Activated CD4-positive, alpha-beta T cell treated with anti-CD3 and anti-CD28 coated beads, Interleukin-2, amount 50 U/mL, for 1 hour (primary cell): ENCODE data around the gene FMNL3.

Experiments used
- DNase-seq: peaks from one replicate; pipeline ENCODE4 v3.0.0-alpha.2; 2020

Gene FMNL3

GRCh38 chr12:49673446-49674317 lies 33.5 kb downstream of the FMNL3 start:
- peak; percentile 26 for DNase-seq

DNA sequence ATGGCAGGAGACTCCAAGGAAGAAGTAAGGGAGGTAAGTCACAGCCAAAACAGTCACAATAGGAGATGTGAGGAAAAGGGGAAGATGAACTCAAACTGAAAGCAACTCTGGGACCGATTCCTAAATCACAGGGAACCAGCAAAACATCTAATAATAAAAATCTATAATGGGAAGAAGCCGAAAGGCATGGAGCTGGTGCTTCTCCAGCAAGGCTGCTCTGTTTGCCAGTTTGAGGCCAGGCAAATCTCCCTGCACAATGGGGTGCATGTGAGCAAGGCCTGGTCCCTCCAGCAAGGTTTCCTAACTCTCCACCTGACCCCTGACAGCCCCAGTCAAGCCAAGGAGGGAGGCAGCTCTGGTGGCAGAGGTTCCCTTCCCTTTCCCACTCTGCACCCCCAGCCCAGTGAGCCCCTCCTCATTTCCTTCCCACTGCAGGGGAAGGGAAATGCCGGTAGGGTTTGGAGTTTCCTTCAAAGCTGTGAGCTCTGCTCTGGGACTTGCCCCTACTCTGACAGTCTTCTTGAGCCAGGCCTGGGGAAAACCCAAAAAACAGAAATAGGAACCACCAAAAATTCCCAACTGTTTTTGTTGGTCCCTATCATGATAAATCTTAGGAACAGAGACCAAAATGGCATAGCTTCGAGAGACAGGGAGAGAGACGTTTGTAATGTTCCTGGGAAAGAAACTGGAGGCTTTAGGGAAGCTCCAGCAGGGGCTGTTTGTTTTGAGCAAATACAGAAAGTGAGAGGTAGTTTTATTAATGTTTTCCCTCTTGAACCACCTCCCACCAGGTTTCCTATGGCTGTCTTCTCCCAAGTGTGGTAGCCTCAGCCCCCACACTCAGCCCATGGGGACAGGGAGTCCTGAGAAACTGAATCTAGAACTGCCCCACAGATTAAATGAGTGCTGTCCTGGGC lies 34.6 kb downstream of the FMNL3 start:
- no peak for DNase-seq

DNA sequence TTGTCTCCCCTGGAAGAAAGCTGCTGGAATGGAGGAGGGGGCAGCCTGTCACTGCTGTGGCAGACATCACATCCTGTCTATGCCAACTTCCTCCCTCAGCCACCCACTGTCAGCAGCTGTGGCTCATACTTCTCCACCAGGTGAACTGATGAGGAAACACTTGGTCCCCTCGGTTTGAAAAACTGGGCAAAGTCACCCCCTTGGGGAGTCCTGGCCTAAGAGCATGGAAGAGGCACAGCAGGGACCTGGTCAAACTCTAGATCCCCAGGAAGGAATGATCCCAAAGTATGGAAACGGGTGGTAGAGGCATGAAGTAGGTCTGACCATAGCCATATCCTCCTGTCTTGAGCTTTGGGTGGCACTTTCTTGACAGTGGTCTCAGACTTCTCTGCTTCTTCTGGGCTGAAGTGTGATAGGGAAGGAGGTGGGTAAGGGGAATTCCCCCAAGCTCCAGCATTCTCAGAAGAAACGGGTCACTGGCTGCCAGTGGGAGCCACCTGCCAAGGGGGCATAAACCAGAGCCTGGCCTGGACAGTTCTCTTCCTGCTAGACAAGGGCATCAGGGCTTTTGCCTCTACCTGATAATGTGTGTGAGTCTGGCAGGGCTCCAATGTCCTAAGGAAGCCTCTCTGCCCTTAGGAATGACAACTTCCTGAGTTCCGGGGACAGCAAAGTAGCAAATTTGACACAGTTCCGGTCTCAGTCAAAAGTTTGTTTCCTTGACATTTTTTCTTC lies 36.0 kb downstream of the FMNL3 start:
- DNase-seq, result peak; percentile 56

DNA sequence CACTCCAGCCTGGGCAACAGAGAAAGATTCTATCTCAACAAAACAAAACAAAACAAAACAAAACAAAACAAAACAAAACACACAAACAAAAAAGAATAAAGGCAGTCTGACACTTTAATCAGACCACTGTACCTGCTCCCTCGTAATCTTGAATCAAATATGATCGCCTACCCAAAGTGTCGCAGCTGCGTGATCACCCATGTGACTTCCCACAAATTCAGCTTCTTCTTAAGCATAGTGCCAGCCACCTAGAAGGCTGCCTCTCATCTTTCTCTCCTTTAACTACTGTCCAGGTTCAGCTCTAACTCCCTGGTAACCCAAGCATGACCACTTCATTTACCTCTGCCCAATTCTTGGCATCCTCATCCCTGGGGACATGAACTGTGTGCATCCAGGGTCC lies 37.4 kb downstream of the FMNL3 start:
- DNase-seq, result no peak

- no peak for DNase-seq
These were observed 39.7 kb downstream of the FMNL3 start for GRCh38 chr12:49667325-49668090.

- DNase-seq, result no peak
These were observed 41.0 kb downstream of the FMNL3 start for GRCh38 chr12:49666176-49666575.

DNA sequence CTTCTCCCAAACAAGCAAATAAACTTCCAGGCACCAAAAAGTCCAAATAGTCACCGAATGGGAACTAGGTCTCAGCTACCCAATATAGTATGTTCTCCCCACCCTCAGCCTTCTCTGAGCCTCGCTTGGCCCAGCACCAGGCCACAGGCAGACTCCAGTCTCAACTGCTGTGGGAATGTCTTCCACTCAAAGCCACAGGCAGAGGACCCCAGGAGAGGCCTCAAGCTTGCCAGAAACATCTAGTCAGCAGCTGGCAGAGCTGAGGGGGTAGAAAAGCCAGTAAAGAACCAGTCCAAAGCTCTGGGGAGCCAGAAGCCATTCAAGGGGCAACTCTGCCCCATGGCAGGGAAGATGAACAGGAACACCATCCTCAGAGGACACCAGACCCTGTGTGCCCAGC lies 41.8 kb downstream of the FMNL3 start:
- no peak for DNase-seq

DNA sequence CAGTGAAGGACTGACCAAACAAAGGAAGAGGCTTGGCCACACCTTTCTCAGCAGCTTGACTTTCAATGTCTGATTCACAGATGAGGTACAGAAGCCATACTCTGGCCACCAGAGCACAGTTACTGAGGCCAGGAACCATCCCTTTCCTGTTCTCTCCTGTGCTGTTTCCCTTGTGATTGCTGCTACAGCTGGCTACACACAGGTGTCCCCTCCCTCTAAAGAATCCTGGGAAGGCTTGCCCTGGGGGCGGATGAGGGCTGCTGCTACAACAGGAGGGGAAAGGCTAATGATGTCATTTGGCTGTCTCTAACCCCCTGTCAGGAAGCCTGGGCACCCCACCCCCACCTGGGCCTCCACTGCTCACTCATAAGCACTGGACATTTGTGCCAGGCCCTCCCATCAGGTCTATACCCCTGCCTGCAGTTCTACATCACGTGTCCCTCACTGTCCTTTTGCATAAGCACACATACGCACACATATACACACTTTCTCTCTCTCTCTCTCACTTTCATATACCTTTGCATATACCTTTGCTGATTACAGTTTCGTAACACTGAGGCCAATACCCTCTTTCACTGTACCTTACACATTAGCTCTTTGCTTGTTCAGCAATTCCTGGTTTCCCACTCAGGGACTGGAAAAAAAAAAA lies 42.5 kb downstream of the FMNL3 start:
- DNase-seq, result no peak

DNA sequence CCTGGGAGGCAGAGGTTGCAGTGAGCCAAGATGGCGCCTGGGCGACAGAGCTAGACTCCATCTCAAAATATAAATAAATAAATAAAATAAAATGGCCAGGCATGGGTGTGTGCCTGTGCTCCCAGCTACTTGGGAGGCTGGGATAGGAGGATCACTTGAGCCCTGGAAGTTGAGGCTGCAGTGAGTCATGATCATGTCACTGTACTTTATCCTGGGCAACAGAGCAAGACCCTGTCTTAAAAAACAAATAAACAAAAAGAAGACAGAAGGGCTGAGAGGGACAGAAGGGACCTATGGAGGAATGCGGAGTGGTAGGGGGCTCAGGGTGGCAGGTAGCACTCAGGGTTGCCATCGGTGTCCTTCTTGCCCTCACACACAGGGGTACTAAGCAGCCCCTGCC lies 43.0 kb downstream of the FMNL3 start:
- DNase-seq, result no peak

DNA sequence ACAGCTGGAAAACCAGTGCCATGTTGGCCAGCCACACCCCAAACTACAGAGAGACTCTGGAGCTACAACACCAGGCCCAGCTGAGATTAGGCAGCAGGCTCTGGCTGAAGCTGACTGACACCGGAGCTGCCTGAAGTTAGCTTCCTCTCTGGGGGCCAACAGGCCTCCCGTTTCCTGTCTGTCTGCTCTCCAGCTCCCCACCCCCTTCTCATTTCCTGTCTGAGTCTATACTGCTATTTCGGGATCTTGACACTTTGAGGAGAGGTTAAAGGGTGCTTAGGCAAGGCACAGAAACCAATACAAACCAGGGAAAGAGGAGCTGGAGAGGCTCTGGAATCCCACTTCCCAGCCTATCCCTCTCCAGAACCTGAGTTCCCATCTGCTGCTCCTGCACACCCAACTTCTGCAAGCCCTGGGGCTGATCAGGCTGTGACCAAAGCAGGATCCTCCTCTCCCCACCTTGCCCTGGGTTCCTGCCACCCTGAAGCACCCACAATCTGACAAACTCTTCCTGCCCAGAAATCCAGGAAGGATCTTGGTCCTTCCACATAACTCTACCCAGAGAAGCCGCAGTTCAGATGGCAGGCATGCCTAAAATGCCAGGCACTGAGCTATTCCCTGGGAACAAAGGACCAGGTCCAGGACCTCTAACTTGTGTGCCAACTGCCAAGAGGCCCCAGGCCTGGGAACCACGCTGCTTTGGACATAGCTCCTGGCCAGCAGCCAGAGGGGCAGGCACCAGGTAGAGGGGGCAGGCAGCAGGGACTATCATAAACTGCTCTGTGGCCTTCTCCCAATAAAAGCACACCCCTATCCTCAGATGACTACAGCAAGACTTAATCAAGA lies 44.0 kb downstream of the FMNL3 start:
- peak; percentile 69 for DNase-seq

DNA sequence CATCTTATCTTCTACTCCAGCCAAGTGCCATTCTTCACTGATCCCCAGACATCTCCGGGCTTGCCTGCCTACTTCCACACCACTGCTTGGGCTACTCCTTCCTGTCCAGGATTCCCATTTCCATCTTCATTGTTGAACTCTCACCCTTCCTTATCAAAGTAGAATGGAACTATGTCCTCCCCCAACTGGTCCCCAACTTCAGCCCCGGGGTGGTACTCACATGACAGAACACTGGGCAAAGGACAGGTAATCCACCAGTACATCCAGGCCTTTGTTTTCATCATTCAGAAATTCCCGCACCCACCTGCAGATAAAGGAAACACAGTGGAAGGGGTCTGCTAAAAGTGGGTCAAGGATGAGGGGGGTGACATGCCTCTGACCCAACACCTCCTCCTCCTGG lies 45.5 kb downstream of the FMNL3 start:
- DNase-seq, result no peak

- DNase-seq, result no peak
These were observed 46.0 kb downstream of the FMNL3 start for GRCh38 chr12:49661191-49661590.

DNA sequence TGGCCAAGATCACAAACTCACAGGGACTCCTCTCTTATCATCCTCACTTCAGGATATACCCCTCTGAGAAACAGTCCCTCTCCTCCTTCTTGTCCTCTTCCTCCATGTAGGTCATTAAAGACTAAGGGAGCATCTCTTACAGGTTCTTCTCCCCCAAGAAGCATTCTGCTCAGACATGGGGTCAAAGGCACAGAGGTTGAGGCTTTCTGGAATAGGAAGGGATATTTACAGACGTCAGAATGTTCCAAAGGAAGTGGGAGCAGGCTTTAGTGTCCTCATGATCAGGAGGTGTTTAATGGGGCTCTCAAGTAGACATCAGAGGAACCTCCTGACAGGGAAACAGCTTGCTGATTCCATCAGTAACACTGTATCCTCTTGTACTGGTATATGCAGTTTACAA lies 47.5 kb downstream of the FMNL3 start:
- DNase-seq, result no peak

- DNase-seq, result no peak
These were observed 48.9 kb downstream of the FMNL3 start for GRCh38 chr12:49658276-49658675.

DNA sequence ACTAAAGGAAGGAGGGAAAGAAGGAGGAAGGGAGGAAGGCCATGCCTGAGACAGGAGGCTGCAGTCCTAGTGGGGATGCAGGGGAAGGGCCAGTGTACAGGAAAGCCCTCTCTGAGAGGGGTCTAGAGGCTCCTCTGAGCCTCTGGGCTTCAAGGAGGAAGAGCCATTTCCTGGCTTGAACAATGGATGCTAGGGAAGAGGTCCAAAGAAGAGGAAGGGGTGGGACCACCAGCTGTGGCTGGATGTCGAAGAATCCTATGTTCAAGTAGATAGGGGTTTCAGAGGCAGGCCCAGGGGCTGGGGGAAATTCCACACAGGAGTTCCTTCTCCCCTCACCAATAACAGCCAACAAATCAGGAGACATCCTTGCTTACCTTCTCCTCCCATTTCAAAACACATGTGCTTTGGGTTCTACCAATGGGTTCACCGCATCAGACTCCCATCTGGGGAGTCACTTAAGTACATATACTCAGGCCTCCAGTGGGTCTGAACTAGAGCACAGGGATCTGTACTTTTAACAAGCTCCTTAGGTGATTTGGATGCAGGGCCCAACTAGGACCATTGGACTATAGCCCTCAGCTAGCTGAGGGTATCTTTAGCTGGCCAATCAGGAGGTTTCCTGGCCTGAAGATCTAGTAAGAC lies 51.5 kb downstream of the FMNL3 start:
- no peak for DNase-seq

DNA sequence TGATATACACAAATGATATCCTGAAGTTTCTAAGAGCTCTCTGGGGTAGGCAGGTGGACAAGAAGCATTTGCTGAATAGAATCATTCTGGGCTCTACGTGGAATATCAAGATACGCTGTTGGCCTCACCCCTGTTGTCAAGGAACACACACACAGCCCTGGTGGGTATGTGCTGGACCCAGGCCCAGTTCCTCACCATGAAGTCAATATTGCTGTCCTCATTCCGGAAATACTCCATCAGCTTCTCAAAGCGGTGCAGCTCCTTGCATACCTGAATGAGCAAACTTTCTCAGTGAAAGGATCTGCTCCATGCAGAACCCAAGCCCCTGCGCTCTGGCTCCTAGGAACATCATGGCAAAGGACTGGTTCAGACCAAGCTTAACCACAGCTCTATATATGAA lies 52.5 kb downstream of the FMNL3 start:
- DNase-seq, result no peak

DNA sequence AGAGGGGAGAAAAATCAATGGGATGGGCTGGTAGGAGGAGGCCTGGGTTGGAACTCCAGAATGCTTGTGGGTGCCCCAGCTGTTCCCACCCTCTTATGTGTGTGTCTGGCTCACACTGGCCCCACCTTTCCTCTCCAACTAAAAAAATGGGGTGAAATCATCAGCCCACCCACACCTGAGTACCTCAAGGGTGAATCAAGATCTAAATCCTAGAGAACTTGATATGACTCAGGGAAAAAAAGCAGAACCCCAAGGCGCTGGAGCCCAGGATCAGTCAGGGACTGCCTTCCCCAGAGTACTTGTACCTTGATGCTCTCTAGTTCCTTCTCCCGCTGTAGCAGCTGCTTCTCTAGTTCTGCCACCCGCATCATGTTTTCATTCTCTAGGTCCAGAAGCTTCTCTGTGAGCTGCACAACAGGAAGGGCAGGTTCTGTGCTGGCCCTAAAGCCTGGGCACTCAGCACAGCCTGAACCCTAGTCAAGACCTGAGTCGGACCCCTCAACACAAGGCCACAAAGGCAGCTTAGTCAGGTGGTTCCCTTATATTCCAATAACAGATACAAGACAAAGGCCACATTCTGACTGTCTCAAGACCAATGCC lies 54.2 kb downstream of the FMNL3 start:
- DNase-seq, result no peak

DNA sequence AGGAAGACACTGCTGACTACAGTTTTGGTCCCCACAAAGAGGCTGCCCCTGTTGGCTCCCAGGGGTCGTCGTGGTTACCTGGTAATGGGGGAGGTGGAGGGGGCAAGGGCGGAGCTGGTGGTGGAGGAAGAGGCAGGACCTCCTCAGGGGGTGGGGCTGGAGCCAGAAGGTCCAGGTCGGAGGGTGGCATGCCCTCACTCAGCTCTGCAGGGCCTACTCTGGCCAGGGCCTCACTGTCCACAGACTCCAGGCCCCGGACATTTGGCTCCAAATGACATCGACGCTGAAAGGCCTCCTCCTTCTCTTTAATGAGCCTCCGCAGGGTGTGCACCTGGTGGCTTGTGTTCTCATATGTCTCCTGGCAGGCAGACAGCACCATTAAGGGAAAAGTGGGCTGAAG lies 55.4 kb downstream of the FMNL3 start:
- DNase-seq, result no peak

DNA sequence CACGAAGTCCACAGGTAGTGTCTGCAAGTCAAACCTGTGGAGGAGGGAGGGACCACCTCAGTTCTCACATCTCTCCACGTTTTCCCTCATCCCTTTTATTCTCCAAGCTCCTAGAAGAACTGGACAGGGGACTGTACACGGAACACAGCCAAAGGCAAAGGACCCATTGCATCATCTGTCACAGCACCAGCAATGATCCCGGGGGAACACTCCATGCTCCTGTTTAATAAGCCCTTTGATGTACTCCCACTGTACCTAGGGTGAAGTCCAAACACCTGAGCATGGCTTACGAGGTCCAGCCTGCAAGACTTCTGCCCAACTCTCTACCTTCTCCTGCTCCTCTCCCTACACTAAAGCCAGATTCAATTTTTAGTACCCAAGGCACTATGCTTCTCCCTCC lies 57.3 kb downstream of the FMNL3 start:
- no peak for DNase-seq

DNA sequence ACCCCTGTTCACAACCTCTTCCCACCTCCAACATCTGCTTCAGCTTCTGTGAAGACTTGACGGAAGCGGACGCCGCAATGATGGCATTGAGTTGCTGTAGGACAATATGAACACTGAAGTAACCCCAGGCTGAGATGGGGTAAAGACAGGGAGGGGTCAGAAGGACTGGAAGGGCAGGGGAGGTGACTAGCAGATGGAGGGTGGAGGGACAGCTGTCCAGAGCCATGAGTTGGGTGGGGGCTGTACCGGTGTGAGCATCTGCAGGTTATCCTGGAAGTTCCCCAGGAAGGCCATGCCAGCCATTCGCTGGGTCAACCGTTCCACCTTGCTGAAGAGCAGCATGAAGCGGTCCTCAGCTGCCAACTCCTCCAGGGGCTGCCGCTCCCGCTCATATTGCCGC lies 57.8 kb downstream of the FMNL3 start:
- DNase-seq, result no peak
